ENCODE data around the gene RFXANK.
"Not testable (repeated sequence)": the region's sequence is repeated elsewhere in the genome, so short reads cannot be mapped to it uniquely, and the experiment has no call there.

RFXANK gene

GRCh38 chr19:19192078-19192882 lies at the start of gene RFXANK, which contains the start of gene BORCS8:
Gene RFXANK, plus strand, starts transcription at chr19:19192258. Its CDS starts 1,689 bp downstream, at chr19:19193947.
Gene BORCS8, minus strand, starts transcription at chr19:19192152. Its CDS starts 35 bp downstream, at chr19:19192117.
- H3K4me3 ChIP-seq (ENCODE audit: low read depth, low read length): peak within 1 kb of the TSS; percentile 89
- TF ChIP-seq CTCF (IDR thresholded peaks at IDR 0.05; ENCODE audit: control insufficient read depth, extremely low read depth, insufficient read depth): no peak
- peak; percentile 97 for DNase-seq (ENCODE audit: low read depth)

GRCh38 chr19:19142347-19142746 lies 49.7 kb upstream of the RFXANK start:
- no peak for TF ChIP-seq CTCF (IDR thresholded peaks at IDR 0.05; ENCODE audit: control insufficient read depth, extremely low read depth, insufficient read depth)
- DNase-seq (ENCODE audit: low read depth): no peak
- H3K4me3 ChIP-seq (ENCODE audit: low read depth, low read length): no peak overlapping the region

GRCh38 chr19:19145281-19145680 lies 46.8 kb upstream of the RFXANK start:
- TF ChIP-seq CTCF (IDR thresholded peaks at IDR 0.05; ENCODE audit: control insufficient read depth, extremely low read depth, insufficient read depth): no peak
- no peak overlapping the region for H3K4me3 ChIP-seq (ENCODE audit: low read depth, low read length)
- no peak for DNase-seq (ENCODE audit: low read depth)

- peak; percentile 97 for TF ChIP-seq CTCF (IDR thresholded peaks at IDR 0.05; ENCODE audit: control insufficient read depth, extremely low read depth, insufficient read depth)
- H3K4me3 ChIP-seq (ENCODE audit: low read depth, low read length): no peak overlapping the region
- no peak for DNase-seq (ENCODE audit: low read depth)
Measured at GRCh38 chr19:19145684-19146608, 46.1 kb upstream of the RFXANK start.

GRCh38 chr19:19146865-19147264 lies 45.2 kb upstream of the RFXANK start:
- no peak for DNase-seq (ENCODE audit: low read depth)
- no peak overlapping the region for H3K4me3 ChIP-seq (ENCODE audit: low read depth, low read length)
- TF ChIP-seq CTCF (IDR thresholded peaks at IDR 0.05; ENCODE audit: control insufficient read depth, extremely low read depth, insufficient read depth): no peak

- H3K4me3 ChIP-seq (ENCODE audit: low read depth, low read length): no peak overlapping the region
- TF ChIP-seq CTCF (IDR thresholded peaks at IDR 0.05; ENCODE audit: control insufficient read depth, extremely low read depth, insufficient read depth): no peak
- no peak for DNase-seq (ENCODE audit: low read depth)
Measured at GRCh38 chr19:19147344-19147743, 44.7 kb upstream of the RFXANK start.

GRCh38 chr19:19148504-19148903 lies 43.6 kb upstream of the RFXANK start:
- not testable (repeated sequence) for H3K4me3 ChIP-seq (ENCODE audit: low read depth, low read length); DNase-seq (ENCODE audit: low read depth)
